HT1080 (cell line): ENCODE measurements around the gene MYRFL. TPM values are rescaled to one million over a fixed set of nuclear protein-coding genes. Genes with fewer than 3 reads are reported as not detected.

Experiments
- DNase-seq: peaks from one replicate; pipeline ENCODE4 v3.0.0-alpha.2; 2015; ENCODE audit warnings: low read depth
- total RNA-seq: library from RNA; depleted of rRNA; stranded (reverse); fragments of >200 nt; shearing (Covaris generic); gene quantifications from 2 replicates; pipeline ENCODE4 v1.2.3, GENCODE V29; 2014

The MYRFL gene
- total RNA-seq, 1 experiment from 2014 or later: not detected

DNA sequence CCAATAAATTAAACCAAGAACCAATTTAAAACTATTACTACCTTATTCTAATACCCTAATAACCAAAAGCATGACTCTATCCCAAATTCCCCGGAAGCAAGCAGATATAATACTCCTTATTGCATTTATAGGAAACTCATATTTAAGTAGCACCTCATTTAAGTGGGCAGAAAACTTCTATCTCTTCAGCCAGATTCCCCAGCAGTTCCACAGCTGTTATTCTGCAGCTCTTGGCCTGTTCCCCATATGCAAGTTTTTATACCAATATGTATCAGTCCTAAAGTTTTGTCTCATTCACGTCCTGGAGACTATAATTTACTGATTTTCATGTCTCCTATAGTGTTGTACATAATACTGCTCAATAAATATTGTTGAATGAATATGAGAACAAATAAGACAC is 106.5 kb downstream of the MYRFL start:
- no peak for DNase-seq

GRCh38 chr12:69932154-69932553 is 107.1 kb downstream of the MYRFL start:
- DNase-seq: no peak

- DNase-seq: no peak
These were observed 107.9 kb downstream of the MYRFL start for GRCh38 chr12:69932676-69933552.

DNA sequence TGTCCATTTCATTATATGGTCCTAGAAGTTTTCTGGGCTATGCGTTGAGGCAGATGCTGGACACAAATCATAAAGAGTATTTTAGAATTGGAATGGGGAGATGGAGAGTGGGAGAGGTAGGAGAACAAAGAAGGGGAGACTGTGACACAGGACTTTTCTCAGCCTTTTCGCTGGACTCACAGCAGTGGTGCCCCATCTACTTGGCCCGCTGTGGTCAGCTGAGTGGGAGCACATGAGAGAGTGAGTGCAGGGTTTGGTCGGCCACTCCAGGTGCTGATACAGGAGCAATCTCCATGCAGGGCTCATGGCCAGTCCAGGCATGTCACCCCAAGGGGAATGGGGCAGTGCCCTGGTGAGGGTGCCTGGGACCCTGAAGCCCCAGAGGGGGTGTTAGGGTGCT is 109.0 kb downstream of the MYRFL start:
- DNase-seq: no peak

GRCh38 chr12:69935651-69936100 is 110.6 kb downstream of the MYRFL start:
- no peak for DNase-seq

- DNase-seq: no peak
These were observed 111.2 kb downstream of the MYRFL start for GRCh38 chr12:69936214-69936731.

DNA sequence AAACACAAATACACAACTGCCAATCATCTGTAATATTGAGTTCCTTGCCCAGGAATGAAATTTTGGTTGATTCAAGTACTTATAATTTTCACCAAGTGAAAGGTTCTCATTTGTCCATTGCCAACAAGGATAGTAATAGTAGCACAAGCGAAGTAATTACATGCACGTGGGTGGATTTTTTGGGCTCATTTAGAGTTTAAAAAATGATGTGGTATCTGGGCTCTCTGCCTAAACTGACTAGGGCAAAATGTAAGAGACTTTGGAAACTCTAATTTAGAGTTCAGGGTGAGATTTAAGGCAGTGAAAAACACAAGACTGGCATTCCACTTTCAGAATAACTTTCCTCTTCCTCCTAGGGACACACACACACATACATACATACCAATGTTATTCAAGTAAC is 111.7 kb downstream of the MYRFL start:
- no peak for DNase-seq

DNA sequence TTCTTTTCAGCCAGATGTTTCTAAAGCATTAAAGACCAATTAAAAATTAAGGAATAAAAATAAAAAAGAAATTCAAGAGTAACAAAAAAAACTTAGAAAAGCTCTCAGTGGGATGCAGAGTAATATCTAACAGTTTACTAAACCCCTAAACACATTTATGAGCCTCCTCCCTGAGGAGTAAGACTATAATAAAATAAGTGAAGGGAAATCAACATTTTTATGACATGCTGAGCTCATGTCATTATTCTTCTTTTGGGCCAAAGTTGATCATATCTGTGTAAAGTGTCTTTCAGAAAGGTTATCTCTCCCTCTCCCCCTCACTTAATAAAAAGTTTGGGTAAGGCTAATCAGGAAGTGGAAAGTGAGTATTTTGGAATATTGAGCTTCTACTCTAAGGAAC is 122.1 kb downstream of the MYRFL start:
- no peak for DNase-seq

DNA sequence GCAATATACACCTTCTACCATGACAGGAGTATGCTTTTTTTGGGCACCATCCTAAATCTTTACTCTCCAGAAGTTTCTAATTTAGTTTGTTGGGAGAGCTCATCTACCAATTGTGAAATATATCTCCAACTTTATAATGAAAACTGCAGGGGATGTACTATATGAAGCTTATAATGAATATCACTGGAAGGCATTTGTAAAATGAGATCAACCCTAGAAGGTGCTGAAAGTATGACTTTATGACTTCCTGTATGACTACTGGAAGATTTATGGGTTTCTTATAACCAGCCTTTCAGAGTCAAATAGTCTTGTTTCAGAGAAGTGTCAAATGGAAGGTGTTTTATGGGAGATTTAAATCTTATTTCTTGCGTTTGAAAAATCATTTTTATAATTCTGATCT is 122.9 kb downstream of the MYRFL start:
- peak; percentile 7 for DNase-seq

GRCh38 chr12:69948851-69949250 is 123.8 kb downstream of the MYRFL start:
- no peak for DNase-seq

DNA sequence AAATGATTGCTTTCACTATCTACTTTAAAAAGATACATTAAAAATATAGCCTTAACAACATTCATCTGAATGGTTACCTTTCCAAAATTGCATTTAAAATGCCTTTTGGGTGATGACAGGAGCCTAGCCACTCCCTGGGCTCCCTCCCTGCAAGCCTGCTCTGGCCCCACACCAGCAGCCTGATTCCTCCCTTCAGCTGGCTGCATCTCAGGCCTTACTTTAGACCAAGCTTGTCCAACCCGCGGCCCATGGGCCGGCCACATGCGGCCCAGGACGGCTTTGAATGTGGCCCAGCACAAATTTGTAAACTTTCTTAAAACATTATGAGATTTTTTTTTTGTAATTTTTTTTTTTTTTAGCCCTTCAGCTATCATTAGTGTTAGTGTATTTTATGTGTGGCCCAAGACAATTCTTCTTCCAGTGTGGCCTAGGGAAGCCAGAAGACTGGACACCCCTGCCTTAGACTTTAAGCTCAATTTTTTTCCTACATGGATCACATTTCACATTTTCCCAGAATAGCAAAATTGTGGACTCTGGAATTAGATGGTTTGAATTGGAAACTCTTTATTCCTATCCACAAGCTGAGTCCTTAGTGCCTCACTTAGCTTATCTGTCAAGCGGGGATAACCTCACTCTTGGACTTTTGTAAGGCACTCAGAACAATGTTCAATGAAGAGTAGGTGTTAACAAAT is 124.4 kb downstream of the MYRFL start:
- DNase-seq: no peak

- no peak for DNase-seq
These were observed 126.1 kb downstream of the MYRFL start for GRCh38 chr12:69951108-69951507.

- DNase-seq: no peak
These were observed 127.9 kb downstream of the MYRFL start for GRCh38 chr12:69952890-69953289.

- no peak for DNase-seq
These were observed 136.2 kb downstream of the MYRFL start for GRCh38 chr12:69961246-69961645.

GRCh38 chr12:69966409-69966808 is 141.4 kb downstream of the MYRFL start:
- peak; percentile 96 for DNase-seq

- DNase-seq: peak; percentile 79
These were observed 141.8 kb downstream of the MYRFL start for GRCh38 chr12:69966839-69967238.

GRCh38 chr12:69969011-69969410 is 144.0 kb downstream of the MYRFL start:
- no peak for DNase-seq

DNA sequence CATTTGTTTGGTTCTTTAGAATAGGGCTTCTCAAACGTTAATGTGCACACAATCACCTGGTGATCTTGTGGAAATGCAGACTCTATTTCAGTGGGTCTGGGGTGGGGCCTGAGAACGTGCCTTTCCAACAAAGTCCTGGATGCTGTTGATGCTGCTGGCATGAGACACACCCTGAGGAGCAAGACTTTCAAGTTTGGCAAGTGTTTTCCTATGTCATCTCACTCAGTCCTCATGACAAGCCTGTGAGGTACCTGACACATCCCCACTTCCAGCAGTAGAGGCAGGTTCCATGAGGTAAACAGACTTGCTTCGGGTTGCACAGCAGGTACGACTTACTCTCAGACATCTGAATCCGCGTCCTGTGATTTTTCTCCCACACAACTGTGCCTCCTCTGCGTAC is 147.1 kb downstream of the MYRFL start:
- DNase-seq: no peak

- no peak for DNase-seq
These were observed 153.0 kb downstream of the MYRFL start for GRCh38 chr12:69978020-69978419.

GRCh38 chr12:69981881-69982475 is 157.0 kb downstream of the MYRFL start:
- no peak for DNase-seq

- no peak for DNase-seq
These were observed 159.2 kb downstream of the MYRFL start for GRCh38 chr12:69984241-69984640.

DNA sequence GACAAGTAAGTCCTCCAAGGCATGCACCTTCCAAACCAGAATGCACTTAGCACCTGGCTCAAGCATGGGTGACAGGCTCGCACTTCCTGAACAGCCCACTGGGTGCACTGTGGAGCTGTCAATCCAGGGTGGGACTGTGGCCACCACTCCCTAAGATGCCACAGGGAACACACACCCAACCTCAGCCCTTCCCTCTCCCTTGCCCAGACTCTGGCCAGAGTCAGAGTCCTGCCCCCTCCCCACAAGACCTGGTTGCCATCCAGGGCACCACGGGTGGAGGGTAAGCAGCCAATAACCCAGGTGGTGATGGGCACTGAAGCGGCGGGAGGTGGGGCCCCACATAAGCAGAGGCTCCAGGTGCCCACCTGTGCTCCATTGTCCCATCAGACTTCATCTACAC is 160.6 kb downstream of the MYRFL start:
- peak; percentile 31 for DNase-seq
